Measurements from ENCODE around the gene PRODH2. TPM values are rescaled to one million over a fixed set of nuclear protein-coding genes. Genes with fewer than 3 reads are reported as not detected.
"Not testable (repeated sequence)": the region's sequence is repeated elsewhere in the genome, so short reads cannot be mapped to it uniquely, and the experiment has no call there.

Gene PRODH2
- total and polyA plus RNA-seq, 5 donors from 2014 or later, result not detected

GRCh38 chr19:35774274-35775045 is 38.2 kb downstream of the PRODH2 start:
- no peaks in the 10 kb centered on the region for H3K27me3 ChIP-seq (ENCODE audit: control insufficient read depth, insufficient read depth, low read length)
- Mint-ChIP-seq H3K4me3 (peak overlapping the region; percentile 86 to 94 (median 90)), H3K9me3 (no peaks in the 10 kb centered on the region), H3K27ac (peak overlapping the region in 1 of 3 donors; percentile 73), H3K27me3 (no peaks in the 10 kb centered on the region), H3K36me3 (peaks cover 4% of the 10 kb centered on the region), H3K4me1 (peaks cover 4 to 28% (median 9%) of the 10 kb centered on the region in 4 donors)
- no peaks in the 10 kb centered on the region for H3K9me3 ChIP-seq (ENCODE audit: control insufficient read depth in 2 of 2, low read length in 2 of 2)
- peak overlapping the region; percentile 69 for H3K4me3 ChIP-seq (ENCODE audit: low read depth, low read length)
- no peak for ATAC-seq (ENCODE audit: low read depth in 2 of 2)
- no peaks in the 10 kb centered on the region for H3K36me3 ChIP-seq (ENCODE audit: control insufficient read depth, insufficient read depth, low read length)
- no peak for DNase-seq
- peaks cover 17% of the 10 kb centered on the region for H3K4me1 ChIP-seq (ENCODE audit: control insufficient read depth, insufficient read depth, low read length, poor library complexity, severe bottlenecking)
- no peak overlapping the region for H3K27ac ChIP-seq (ENCODE audit: insufficient read depth, low read length, poor library complexity, severe bottlenecking)

- H3K4me1 Mint-ChIP-seq, result peaks cover 4 to 28% (median 9%) of the 10 kb centered on the region in 4 donors
- Histone ChIP-seq H3K36me3 (ENCODE audit: control insufficient read depth, insufficient read depth, low read length) (peaks cover 3% of the 10 kb centered on the region), H3K4me3 (ENCODE audit: low read depth, low read length) (no peak overlapping the region), H3K27me3 (ENCODE audit: control insufficient read depth, insufficient read depth, low read length) (no peaks in the 10 kb centered on the region), H3K27ac (ENCODE audit: insufficient read depth, low read length, poor library complexity, severe bottlenecking) (no peak overlapping the region), H3K4me1 (ENCODE audit: control insufficient read depth, insufficient read depth, low read length, poor library complexity, severe bottlenecking) (peaks cover 17% of the 10 kb centered on the region), H3K9me3 (ENCODE audit: control insufficient read depth in 2 of 2, low read length in 2 of 2) (no peaks in the 10 kb centered on the region)
- no peaks in the 10 kb centered on the region for H3K9me3 Mint-ChIP-seq
- no peak overlapping the region for H3K27ac Mint-ChIP-seq
- H3K36me3 Mint-ChIP-seq, result peaks cover 5% of the 10 kb centered on the region
- H3K27me3 Mint-ChIP-seq, result no peaks in the 10 kb centered on the region
- ATAC-seq (ENCODE audit: low read depth in 2 of 2) (no peak), DNase-seq (no peak)
- H3K4me3 Mint-ChIP-seq, result peak overlapping the region in 1 of 4 donors; percentile 81
Observed at GRCh38 chr19:35773020-35773806, 39.4 kb downstream of the PRODH2 start.

- peaks cover 17% of the 10 kb centered on the region for H3K4me1 ChIP-seq (ENCODE audit: control insufficient read depth, insufficient read depth, low read length, poor library complexity, severe bottlenecking)
- not testable (repeated sequence) for H3K27ac ChIP-seq (ENCODE audit: insufficient read depth, low read length, poor library complexity, severe bottlenecking); H3K36me3 Mint-ChIP-seq; H3K27ac Mint-ChIP-seq; ATAC-seq (ENCODE audit: low read depth in 2 of 2); H3K9me3 ChIP-seq (ENCODE audit: control insufficient read depth in 2 of 2, low read length in 2 of 2); DNase-seq; H3K27me3 Mint-ChIP-seq; H3K4me3 Mint-ChIP-seq; H3K9me3 Mint-ChIP-seq; H3K27me3 ChIP-seq (ENCODE audit: control insufficient read depth, insufficient read depth, low read length); H3K4me3 ChIP-seq (ENCODE audit: low read depth, low read length); H3K36me3 ChIP-seq (ENCODE audit: control insufficient read depth, insufficient read depth, low read length)
- peaks cover 4 to 24% (median 9%) of the 10 kb centered on the region in 4 donors for H3K4me1 Mint-ChIP-seq
Observed at GRCh38 chr19:35772362-35772761, 40.3 kb downstream of the PRODH2 start.

GRCh38 chr19:35768082-35768421 is 44.6 kb downstream of the PRODH2 start:
- H3K27me3 ChIP-seq (ENCODE audit: control insufficient read depth, insufficient read depth, low read length), result no peaks in the 10 kb centered on the region
- H3K27ac ChIP-seq (ENCODE audit: insufficient read depth, low read length, poor library complexity, severe bottlenecking), result no peak overlapping the region
- H3K9me3 ChIP-seq (ENCODE audit: control insufficient read depth in 2 of 2, low read length in 2 of 2), result no peaks in the 10 kb centered on the region
- Mint-ChIP-seq H3K4me1 (peaks cover 0 to 3% (median 0%) of the 10 kb centered on the region in 4 donors), H3K36me3 (peaks cover 9% of the 10 kb centered on the region), H3K27ac (peak overlapping the region in 1 of 3 donors; percentile 60), H3K27me3 (no peaks in the 10 kb centered on the region), H3K9me3 (no peaks in the 10 kb centered on the region), H3K4me3 (no peak overlapping the region)
- no peak for ATAC-seq (ENCODE audit: low read depth in 2 of 2)
- no peak for DNase-seq
- H3K36me3 ChIP-seq (ENCODE audit: control insufficient read depth, insufficient read depth, low read length), result peaks cover 13% of the 10 kb centered on the region
- H3K4me1 ChIP-seq (ENCODE audit: control insufficient read depth, insufficient read depth, low read length, poor library complexity, severe bottlenecking), result no peaks in the 10 kb centered on the region
- H3K4me3 ChIP-seq (ENCODE audit: low read depth, low read length), result no peak overlapping the region

GRCh38 chr19:35767288-35768081 is 45.2 kb downstream of the PRODH2 start:
- no peak for DNase-seq
- H3K27ac ChIP-seq (ENCODE audit: insufficient read depth, low read length, poor library complexity, severe bottlenecking), result no peak overlapping the region
- no peak for ATAC-seq (ENCODE audit: low read depth in 2 of 2)
- H3K4me1 ChIP-seq (ENCODE audit: control insufficient read depth, insufficient read depth, low read length, poor library complexity, severe bottlenecking), result no peaks in the 10 kb centered on the region
- Mint-ChIP-seq H3K27me3 (no peaks in the 10 kb centered on the region), H3K4me3 (no peak overlapping the region), H3K4me1 (no peaks in the 10 kb centered on the region), H3K27ac (no peak overlapping the region), H3K36me3 (peaks cover 9% of the 10 kb centered on the region), H3K9me3 (no peaks in the 10 kb centered on the region)
- no peaks in the 10 kb centered on the region for H3K9me3 ChIP-seq (ENCODE audit: control insufficient read depth in 2 of 2, low read length in 2 of 2)
- no peaks in the 10 kb centered on the region for H3K27me3 ChIP-seq (ENCODE audit: control insufficient read depth, insufficient read depth, low read length)
- no peak overlapping the region for H3K4me3 ChIP-seq (ENCODE audit: low read depth, low read length)
- peaks cover 13% of the 10 kb centered on the region for H3K36me3 ChIP-seq (ENCODE audit: control insufficient read depth, insufficient read depth, low read length)

GRCh38 chr19:35766571-35767104 is 46.0 kb downstream of the PRODH2 start:
- Histone ChIP-seq H3K36me3 (ENCODE audit: control insufficient read depth, insufficient read depth, low read length) (peaks cover 22% of the 10 kb centered on the region), H3K27ac (ENCODE audit: insufficient read depth, low read length, poor library complexity, severe bottlenecking) (no peak overlapping the region), H3K4me1 (ENCODE audit: control insufficient read depth, insufficient read depth, low read length, poor library complexity, severe bottlenecking) (no peaks in the 10 kb centered on the region), H3K4me3 (ENCODE audit: low read depth, low read length) (no peak overlapping the region), H3K9me3 (ENCODE audit: control insufficient read depth in 2 of 2, low read length in 2 of 2) (no peaks in the 10 kb centered on the region), H3K27me3 (ENCODE audit: control insufficient read depth, insufficient read depth, low read length) (no peaks in the 10 kb centered on the region)
- Mint-ChIP-seq H3K36me3 (peaks cover 15% of the 10 kb centered on the region), H3K4me1 (peaks cover 0 to 5% (median 0%) of the 10 kb centered on the region in 4 donors), H3K9me3 (no peaks in the 10 kb centered on the region), H3K27ac (no peak overlapping the region), H3K27me3 (no peaks in the 10 kb centered on the region), H3K4me3 (peak overlapping the region in 1 of 4 donors; percentile 61)
- DNase-seq (no peak), ATAC-seq (ENCODE audit: low read depth in 2 of 2) (no peak)

All from CD4-positive, CD25-positive, alpha-beta regulatory T cell (primary cell).